ENCODE results near the gene KRTAP1-5.
"Not testable (repeated sequence)": the region's sequence is repeated elsewhere in the genome, so short reads cannot be mapped to it uniquely, and the experiment has no call there.

KRTAP1-5 gene

GRCh38 chr17:41046735-41047465 lies 19.9 kb upstream of the KRTAP1-5 start, which contains the start of gene KRTAP2-1:
TSS of gene KRTAP2-1 (minus strand) at chr17:41047316. CDS start at chr17:41047267, 49 bp downstream.
- not testable (repeated sequence) for DNase-seq

DNA sequence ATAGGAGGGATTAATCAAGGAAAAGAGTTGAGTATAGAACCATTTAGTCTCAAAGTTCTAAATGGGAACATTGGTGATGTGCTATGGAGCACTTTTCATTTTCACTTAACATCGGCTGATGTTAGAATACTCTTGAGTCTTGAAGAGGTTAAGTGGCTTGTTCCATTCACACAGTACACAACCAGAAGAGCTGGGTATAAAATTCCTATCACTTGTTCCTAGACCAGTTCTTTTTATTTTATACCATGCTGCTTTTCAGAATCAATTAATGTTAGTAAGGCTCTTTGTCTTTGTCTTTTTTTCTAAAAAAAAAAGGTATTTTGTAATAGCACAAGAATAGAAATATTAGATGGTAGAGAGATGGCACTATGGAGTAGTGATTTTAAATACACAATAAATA lies 15.9 kb upstream of the KRTAP1-5 start:
- no peak for DNase-seq

DNA sequence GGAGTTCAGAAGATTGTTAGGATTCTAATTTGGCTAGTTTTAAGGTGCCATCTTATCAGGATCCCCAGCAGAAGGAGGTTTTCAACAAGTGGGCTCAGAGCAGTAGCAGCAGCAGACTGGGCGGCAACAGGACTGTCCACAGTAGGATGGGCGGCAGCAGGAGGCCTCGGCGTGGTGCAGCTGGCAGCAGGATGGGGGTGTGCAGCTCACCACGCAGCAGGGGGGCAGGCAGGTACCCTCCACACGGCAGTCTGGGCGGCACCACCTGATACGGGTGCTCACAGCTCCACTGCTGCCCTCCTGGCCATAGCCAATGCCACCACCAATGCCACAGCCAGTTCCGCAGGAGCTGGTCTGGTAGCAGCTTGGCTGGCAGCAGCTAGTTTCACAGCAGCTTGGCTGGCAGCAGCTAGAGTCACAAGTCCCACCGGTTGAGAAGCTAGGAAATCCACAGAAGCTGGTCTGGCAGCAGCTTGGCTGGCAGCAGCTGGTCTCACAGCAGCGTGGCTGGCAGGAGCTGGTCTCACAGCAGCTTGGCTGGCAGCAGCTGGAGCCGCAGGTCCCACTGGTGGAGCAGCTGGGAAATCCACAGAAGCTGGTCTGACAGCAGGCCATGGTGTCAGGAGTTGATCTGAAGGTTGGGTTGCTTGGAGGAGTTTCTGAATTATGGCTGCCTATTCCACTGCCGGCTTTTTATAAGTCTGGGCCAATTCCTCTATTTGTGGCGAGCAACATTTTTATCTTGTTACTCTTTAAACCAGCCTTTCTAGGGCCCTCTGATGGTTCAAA lies 14.0 kb upstream of the KRTAP1-5 start, which contains the start of gene KRTAP1-1:
TSS of gene KRTAP1-1 (minus strand) at position 668 of the 789 bp plus-strand sequence. CDS start at position 615, 53 bp downstream.
- not testable (repeated sequence) for DNase-seq

GRCh38 chr17:41037853-41038350 lies 10.9 kb upstream of the KRTAP1-5 start:
- DNase-seq, result no peak

- not testable (repeated sequence) for DNase-seq
These were observed 7.4 kb upstream of the KRTAP1-5 start, which contains the start of gene KRTAP1-3 for GRCh38 chr17:41034346-41034935. TSS of gene KRTAP1-3 (minus strand) at chr17:41034874. CDS start at chr17:41034821, 53 bp downstream.

GRCh38 chr17:41029633-41030245 lies 2.7 kb upstream of the KRTAP1-5 start, which contains the start of gene KRTAP1-4:
TSS of gene KRTAP1-4 (minus strand) at chr17:41030195. CDS start at chr17:41030078, 117 bp downstream.
- no peak for DNase-seq

DNA sequence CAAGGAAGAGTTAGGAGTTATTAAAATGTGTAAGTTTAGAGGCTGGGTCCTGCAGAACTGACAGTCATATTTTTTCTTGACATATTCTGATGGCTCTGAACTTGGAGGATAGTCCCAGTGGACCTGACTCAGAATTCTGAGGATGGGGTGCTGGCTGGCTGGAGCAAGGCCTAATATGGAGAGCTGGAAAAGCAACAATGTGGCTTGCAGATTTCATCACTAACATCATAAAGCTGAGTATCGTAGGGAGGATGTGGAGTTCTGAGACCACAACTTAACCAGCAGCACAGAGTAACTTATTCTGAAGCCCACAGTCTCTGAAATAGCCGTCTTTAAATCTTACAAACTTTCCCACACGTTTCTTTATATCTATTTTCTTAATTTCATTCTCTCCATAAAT lies 2.3 kb downstream of the KRTAP1-5 start:
- DNase-seq, result no peak

DNA sequence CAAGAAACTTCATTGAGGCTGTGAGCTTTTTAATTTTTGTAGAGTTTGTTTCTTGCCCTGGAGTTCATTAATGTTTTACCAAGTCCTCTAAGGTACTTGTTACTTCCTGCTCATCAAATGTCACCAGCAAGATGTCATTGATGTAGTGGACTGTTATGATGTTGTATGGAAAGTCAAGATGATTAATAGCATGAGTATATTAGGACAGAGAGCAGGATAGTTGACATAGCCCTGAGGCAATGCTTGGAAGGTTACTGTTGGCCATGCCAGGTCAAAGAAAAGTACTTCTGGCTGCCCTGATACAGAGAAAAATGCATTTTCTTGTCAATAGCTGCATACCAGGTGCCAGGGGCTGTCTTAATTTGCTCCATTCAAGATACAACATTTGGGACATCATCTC lies 6.7 kb downstream of the KRTAP1-5 start:
- no peak for DNase-seq

- DNase-seq, result no peak
These were observed 7.6 kb downstream of the KRTAP1-5 start for GRCh38 chr17:41019415-41019814.

DNA sequence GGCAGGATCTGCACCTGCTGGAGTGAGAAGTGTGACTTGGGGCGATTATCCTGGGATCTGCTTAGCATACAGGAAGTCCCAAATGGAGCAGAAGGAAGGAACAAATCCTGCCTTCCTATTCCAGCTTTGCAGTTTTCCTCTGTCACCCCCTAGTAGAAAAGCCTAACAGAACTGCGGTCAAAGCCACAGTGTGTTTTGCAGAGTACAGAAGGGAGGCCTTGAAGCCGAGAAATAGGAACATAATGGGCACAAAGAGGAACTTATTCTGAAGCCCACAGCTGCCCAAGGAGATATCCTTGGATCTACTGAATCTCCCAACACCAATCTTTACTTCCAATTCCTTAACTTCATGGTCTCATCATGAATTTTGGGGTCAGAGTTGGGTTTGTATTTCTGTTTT lies 8.5 kb downstream of the KRTAP1-5 start:
- no peak for DNase-seq

DNA sequence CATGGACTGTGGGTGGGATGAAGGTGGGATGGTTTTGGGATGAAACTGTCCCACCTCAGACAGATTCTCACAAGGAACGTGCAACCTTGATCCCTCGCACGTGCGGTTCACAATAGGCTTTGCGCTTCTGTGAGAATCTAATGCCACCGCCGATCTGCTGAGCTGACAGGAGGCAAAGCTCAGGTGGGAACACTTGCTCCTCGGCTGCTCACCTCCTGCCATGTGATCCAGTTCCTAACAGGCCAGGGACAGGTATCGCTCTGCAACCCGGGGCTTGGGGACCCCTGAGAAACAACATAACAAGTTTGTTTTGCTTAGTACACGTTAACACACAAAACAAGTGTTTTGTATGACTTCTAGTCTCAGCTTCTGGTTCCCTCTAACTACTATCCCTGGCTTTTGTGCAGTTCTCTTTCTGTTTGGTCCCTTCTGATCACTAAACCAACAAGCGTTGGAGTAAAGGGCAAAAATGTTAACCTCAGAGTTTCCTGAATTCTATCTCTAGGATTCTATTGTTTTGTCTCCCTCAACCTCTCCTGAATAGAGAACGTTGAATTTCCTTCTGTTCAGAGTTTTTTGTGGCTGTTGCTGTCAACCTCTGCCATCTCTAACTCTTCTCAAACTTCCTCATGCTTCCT lies 10.3 kb downstream of the KRTAP1-5 start:
- DNase-seq, result no peak

GRCh38 chr17:41015454-41015853 lies 11.6 kb downstream of the KRTAP1-5 start:
- DNase-seq, result no peak

GRCh38 chr17:41013606-41014005 lies 13.4 kb downstream of the KRTAP1-5 start:
- no peak for DNase-seq

- no peak for DNase-seq
These were observed 13.8 kb downstream of the KRTAP1-5 start for GRCh38 chr17:41013181-41013580.

DNA sequence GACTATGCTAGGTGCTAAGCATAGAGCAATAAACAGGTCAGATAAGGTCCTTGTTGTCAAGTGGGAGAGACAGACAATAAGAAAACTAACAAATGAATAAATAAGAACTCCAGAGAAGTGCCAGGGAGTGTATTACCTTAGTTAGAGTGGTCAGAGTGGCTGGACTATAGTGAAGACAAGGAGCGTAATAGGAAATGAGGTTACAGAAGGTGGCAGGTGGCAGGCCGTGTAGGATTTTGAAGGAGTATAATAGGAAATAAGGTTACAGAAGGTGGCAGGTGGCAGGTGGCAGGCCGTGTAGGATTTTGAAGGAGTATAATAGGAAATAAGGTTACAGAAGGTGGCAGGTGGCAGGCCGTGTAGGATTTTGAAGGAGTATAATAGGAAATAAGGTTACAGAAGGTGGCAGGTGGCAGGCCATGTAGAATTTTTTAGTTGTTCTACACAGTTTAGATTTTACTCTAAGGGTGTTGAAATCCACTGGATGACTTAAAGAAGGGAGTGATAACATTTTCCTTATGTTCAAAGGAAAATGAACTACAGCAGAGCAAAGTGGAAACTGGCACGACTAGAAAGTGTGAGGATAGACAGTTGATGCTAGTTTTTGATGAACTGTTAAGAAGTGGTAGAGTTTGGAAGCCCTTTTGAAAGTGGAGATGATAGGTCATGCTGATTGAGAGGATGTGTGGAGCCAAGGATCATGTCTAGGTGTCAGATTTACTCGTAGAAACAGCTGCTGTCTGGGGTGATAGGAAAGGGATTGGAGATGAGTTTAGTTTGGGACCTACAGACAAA lies 14.5 kb downstream of the KRTAP1-5 start:
- DNase-seq, result no peak

GRCh38 chr17:41010441-41010840 lies 16.6 kb downstream of the KRTAP1-5 start:
- DNase-seq, result no peak

DNA sequence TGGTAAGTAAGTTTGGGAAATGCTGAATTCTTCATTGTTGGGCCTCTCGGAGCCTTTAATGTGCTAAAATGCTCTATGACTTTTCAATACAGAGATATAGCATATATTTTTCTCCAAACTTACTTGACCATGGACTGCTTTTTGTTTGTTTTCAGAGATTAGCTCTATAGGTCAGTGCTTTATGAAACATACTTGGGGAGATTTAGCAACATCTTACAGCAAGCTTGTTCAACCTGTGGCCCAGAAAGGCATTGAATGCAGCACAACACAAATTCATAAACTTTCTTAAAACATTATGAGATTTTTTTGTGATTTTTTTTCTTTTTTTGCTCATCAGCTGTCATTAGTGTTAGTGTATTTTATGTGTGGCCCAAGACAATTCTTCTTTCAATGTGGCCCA lies 17.1 kb downstream of the KRTAP1-5 start:
- DNase-seq, result no peak

DNA sequence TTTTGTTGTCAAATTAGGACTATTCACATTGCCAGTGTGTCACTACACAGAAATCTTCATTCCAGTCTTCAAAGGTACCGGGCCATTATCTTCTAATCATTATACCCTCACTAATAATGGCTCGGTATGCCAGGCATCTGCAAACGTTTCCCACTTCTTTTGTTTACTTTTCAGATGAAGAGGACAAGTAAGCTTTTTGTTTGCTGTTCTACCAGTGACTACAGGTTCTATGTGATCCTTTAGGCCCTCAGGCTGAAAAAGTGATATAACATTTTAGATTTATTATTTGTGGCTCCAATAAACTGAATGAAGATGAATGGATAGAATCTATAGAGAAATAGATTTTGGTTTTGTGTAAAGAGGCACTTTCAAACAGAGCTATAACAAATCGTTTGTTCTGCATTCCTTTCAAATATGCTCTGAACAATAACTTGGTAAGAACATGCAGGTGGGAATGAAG lies 17.7 kb downstream of the KRTAP1-5 start:
- DNase-seq, result no peak

- no peak for DNase-seq
These were observed 18.2 kb downstream of the KRTAP1-5 start, which contains the start of gene KRTAP3-1 for GRCh38 chr17:41008811-41009210. TSS of gene KRTAP3-1 (minus strand) at chr17:41009128. CDS start at chr17:41009074, 54 bp downstream.

GRCh38 chr17:41004397-41004796 lies 22.6 kb downstream of the KRTAP1-5 start:
- no peak for DNase-seq

DNA sequence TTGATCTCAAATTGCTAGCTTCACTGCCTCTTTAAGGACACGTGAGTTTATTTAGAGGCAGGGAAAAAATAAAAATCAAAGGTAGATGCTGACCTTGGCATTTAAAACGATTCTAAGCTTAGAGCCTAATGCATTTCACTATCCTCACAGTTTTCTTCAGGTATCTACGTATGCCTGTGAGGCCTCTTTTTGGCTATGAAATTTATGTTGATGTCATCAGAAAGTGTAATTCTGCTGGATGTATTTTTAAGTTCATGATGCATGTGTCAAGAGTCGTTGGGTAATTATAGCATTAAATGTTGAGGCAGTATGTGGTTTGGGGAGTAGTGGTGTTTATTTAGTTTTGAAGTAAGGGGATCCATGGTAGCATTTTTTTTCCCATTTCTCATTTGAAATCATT lies 23.1 kb downstream of the KRTAP1-5 start:
- DNase-seq, result no peak

All from NCI-H1694 (cell line).